RWPE2 (cell line): ENCODE data around the gene LMOD1.

Experiments used
- ATAC-seq: fragments of 200-7000 bp; cut with Tn5 transposase; 3 replicates; pipeline ENCODE4 v1.9.1; 2021; ENCODE audit warnings: low read depth
- DNase-seq: peaks from one replicate; pipeline ENCODE4 v3.0.0-alpha.2; 2020; ENCODE audit warnings: low spot score
- H3K27ac ChIP-seq: fragments of 450-650 bp; 2 replicates; pipeline ENCODE4 v1.5.1; 2017; ENCODE audit warnings: mild to moderate bottlenecking; ENCODE audit not compliant: poor library complexity, severe bottlenecking
- H3K27me3 ChIP-seq: fragments of 250-450 bp; sonication (Bioruptor Pico); 2 replicates; pipeline ENCODE4 v1.5.1; 2021; ENCODE audit warnings: mild to moderate bottlenecking, moderate library complexity; ENCODE audit not compliant: insufficient read depth, poor library complexity, severe bottlenecking
- H3K36me3 ChIP-seq: fragments of 250-450 bp; sonication (Bioruptor Pico); 2 replicates; pipeline ENCODE4 v1.5.1; 2020; ENCODE audit warnings: low read depth, mild to moderate bottlenecking, moderate library complexity
- H3K4me1 ChIP-seq: fragments of 250-450 bp; sonication (Bioruptor Pico); 2 replicates; pipeline ENCODE4 v1.5.1; 2021; ENCODE audit warnings: mild to moderate bottlenecking, moderate library complexity; ENCODE audit not compliant: insufficient read depth, poor library complexity, severe bottlenecking
- H3K4me3 ChIP-seq: fragments of 250-450 bp; sonication (Bioruptor Pico); 2 replicates; pipeline ENCODE4 v1.5.1; 2021; ENCODE audit warnings: mild to moderate bottlenecking, moderate library complexity; ENCODE audit not compliant: severe bottlenecking
- H3K9me3 ChIP-seq: fragments of 250-450 bp; sonication (Bioruptor Pico); 2 replicates; pipeline ENCODE4 v1.5.1; 2021; ENCODE audit warnings: mild to moderate bottlenecking, moderate library complexity; ENCODE audit not compliant: severe bottlenecking
- CTCF ChIP-seq: fragments of 450-650 bp; IDR thresholded peaks from one replicate; pipeline ENCODE4 v1.5.1; 2017; ENCODE audit warnings: mild to moderate bottlenecking, moderate library complexity; ENCODE audit not compliant: poor library complexity, severe bottlenecking

The LMOD1 gene

DNA sequence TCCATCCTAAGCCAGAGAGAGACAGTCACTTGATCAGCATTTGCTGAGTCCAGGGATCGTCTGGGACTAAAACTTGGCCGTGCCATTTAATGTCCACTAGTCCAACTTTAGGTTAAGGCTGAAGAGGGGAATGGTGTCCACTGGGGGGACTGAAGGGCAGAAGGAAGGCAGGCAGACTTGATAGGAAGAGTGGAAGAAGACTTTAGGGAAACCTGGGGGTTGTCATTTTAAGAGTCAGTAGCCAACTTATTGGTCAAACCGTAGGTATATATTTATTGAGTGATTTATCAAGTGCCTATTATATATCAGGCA is 1.3 kb upstream of the LMOD1 start:
- Histone ChIP-seq H3K4me3 (no peak overlapping the region), H3K9me3 (no peaks in the 10 kb centered on the region), H3K27ac (no peak overlapping the region), H3K4me1 (no peaks in the 10 kb centered on the region), H3K27me3 (peaks cover 18% of the 10 kb centered on the region), H3K36me3 (no peaks in the 10 kb centered on the region)
- ATAC-seq = no peak
- DNase-seq = no peak
- TF ChIP-seq CTCF = no peak

DNA sequence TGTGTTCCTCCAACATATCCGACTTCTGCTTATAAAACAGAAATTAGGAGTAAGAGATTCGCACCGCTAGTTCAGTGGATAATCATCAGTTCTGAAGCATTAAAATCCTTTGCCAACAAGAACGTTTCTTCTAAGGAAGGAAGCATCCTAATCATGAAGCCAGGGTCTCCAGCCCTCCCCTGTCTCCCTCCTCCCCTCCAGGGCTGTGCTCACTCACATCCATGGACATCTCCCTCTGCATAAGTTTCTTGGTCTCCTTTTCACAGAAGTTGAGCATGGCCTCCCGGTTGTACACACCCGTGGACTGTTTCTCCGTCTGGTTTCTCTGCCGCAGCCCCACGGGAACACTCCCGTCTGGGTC is 505 bp downstream of the LMOD1 start:
- no peak for DNase-seq
- no peaks in the 10 kb centered on the region for H3K4me1 ChIP-seq
- no peaks in the 10 kb centered on the region for H3K36me3 ChIP-seq
- ATAC-seq = no peak
- no peaks in the 10 kb centered on the region for H3K9me3 ChIP-seq
- TF ChIP-seq CTCF = no peak
- H3K4me3 ChIP-seq = no peak overlapping the region
- H3K27me3 ChIP-seq = peaks cover 18% of the 10 kb centered on the region
- no peak overlapping the region for H3K27ac ChIP-seq

DNA sequence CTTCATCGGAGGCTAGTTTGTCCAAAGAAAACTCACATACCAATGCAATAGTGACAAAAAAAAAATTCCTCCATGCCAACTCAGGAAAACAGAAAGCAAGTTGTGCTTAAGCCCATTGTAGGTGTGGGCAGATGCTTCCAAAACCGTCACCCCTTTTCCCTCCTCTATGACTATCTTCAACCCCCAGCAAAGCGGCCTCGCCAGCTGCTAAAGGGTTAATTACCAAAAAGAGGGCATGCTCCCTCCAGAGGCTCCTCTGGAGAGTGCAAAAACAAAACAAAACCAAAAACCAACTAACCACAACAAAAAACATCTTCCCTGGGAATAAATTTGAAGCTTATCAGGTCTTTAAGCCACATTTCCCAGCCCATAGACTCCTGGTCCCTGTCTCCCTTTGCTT is 1.2 kb downstream of the LMOD1 start:
- Histone ChIP-seq H3K27ac (no peak overlapping the region), H3K27me3 (peaks cover 18% of the 10 kb centered on the region), H3K4me3 (no peak overlapping the region), H3K9me3 (no peaks in the 10 kb centered on the region), H3K4me1 (no peaks in the 10 kb centered on the region), H3K36me3 (no peaks in the 10 kb centered on the region)
- no peak for ATAC-seq
- no peak for DNase-seq
- no peak for TF ChIP-seq CTCF

GRCh38 chr1:201944639-201945038 is 1.7 kb downstream of the LMOD1 start:
- H3K27me3 ChIP-seq = peaks cover 18% of the 10 kb centered on the region
- no peak for TF ChIP-seq CTCF
- ATAC-seq = no peak
- H3K27ac ChIP-seq = no peak overlapping the region
- no peaks in the 10 kb centered on the region for H3K4me1 ChIP-seq
- no peak for DNase-seq
- H3K4me3 ChIP-seq = no peak overlapping the region
- no peaks in the 10 kb centered on the region for H3K36me3 ChIP-seq
- H3K9me3 ChIP-seq = no peaks in the 10 kb centered on the region

GRCh38 chr1:201944002-201944401 is 2.3 kb downstream of the LMOD1 start:
- no peak for ATAC-seq
- TF ChIP-seq CTCF = no peak
- Histone ChIP-seq H3K27me3 (peaks cover 18% of the 10 kb centered on the region), H3K4me1 (no peaks in the 10 kb centered on the region), H3K27ac (no peak overlapping the region), H3K4me3 (no peak overlapping the region), H3K36me3 (no peaks in the 10 kb centered on the region), H3K9me3 (no peaks in the 10 kb centered on the region)
- DNase-seq = no peak
